HEK293 (cell line): Measurements from ENCODE around the gene GTF2F2.

Source experiments
- AEBP2 ChIP-seq: fragments of 450-650 bp; formaldehyde crosslinking; IDR thresholded peaks from 2 replicates; pipeline ENCODE4 v1.5.1; 2016; ENCODE audit warnings: missing biosample characterization, missing genetic modification characterization, borderline replicate concordance
- CTCF ChIP-seq: fragments of 450-650 bp; formaldehyde crosslinking; IDR thresholded peaks from 2 replicates; pipeline ENCODE4 v1.5.1; 2016; ENCODE audit warnings: missing biosample characterization, missing genetic modification characterization
- HOXA7 ChIP-seq: sonication (generic); formaldehyde crosslinking; IDR thresholded peaks from 2 replicates; pipeline ENCODE4 v1.8.1; 2022; ENCODE audit warnings: missing genetic modification reagents, borderline replicate concordance
- KLF1 ChIP-seq: fragments of 450-650 bp; formaldehyde crosslinking; IDR thresholded peaks from 2 replicates; pipeline ENCODE4 v1.5.1; 2016; ENCODE audit warnings: missing biosample characterization, missing genetic modification characterization
- SALL2 ChIP-seq: fragments of 450-650 bp; formaldehyde crosslinking; IDR thresholded peaks from 2 replicates; pipeline ENCODE4 v1.5.0; 2017; ENCODE audit warnings: missing biosample characterization, mild to moderate bottlenecking, missing genetic modification characterization, borderline replicate concordance
- SCRT2 ChIP-seq: fragments of 450-650 bp; formaldehyde crosslinking; IDR thresholded peaks from 2 replicates; pipeline ENCODE4 v1.5.1; 2016; ENCODE audit warnings: missing biosample characterization, missing genetic modification characterization
- SP7 ChIP-seq: fragments of 450-650 bp; formaldehyde crosslinking; IDR thresholded peaks from 2 replicates; pipeline ENCODE4 v1.5.1; 2016; ENCODE audit warnings: missing biosample characterization, missing genetic modification characterization
- TCF7L2 ChIP-seq: IDR thresholded peaks from 2 replicates; pipeline ENCODE4 v1.6.1; 2011; ENCODE audit warnings: low read depth, mild to moderate bottlenecking, inconsistent platforms, low read length, moderate library complexity, borderline replicate concordance
- WT1 ChIP-seq: fragments of 450-650 bp; formaldehyde crosslinking; IDR thresholded peaks from 2 replicates; pipeline ENCODE4 v1.5.1; 2016; ENCODE audit warnings: missing biosample characterization, missing genetic modification characterization
- ZBTB1 ChIP-seq: fragments of 450-650 bp; formaldehyde crosslinking; IDR thresholded peaks from 2 replicates; pipeline ENCODE4 v1.5.1; 2016; ENCODE audit warnings: missing biosample characterization, missing genetic modification characterization
- ZBTB17 ChIP-seq: fragments of 450-650 bp; formaldehyde crosslinking; IDR thresholded peaks from 2 replicates; pipeline ENCODE4 v1.5.1; 2016; ENCODE audit warnings: missing biosample characterization, missing genetic modification characterization
- ZBTB6 ChIP-seq: fragments of 450-650 bp; formaldehyde crosslinking; IDR thresholded peaks from 2 replicates; pipeline ENCODE4 v1.5.1; 2017; ENCODE audit warnings: missing biosample characterization, missing genetic modification characterization
- ZNF148 ChIP-seq: fragments of 450-650 bp; formaldehyde crosslinking; IDR thresholded peaks from 2 replicates; pipeline ENCODE4 v1.5.0; 2017; ENCODE audit warnings: missing biosample characterization, missing genetic modification characterization, borderline replicate concordance
- ZNF184 ChIP-seq: fragments of 450-650 bp; IDR thresholded peaks from 2 replicates; pipeline ENCODE4 v1.5.1; 2018; ENCODE audit warnings: missing biosample characterization, mild to moderate bottlenecking, missing genetic modification characterization
- ZNF19 ChIP-seq: fragments of 450-650 bp; formaldehyde crosslinking; IDR thresholded peaks from 2 replicates; pipeline ENCODE4; 2016; ENCODE audit warnings: missing biosample characterization, missing genetic modification characterization, low read depth
- ZNF2 ChIP-seq: fragments of 450-650 bp; formaldehyde crosslinking; IDR thresholded peaks from 2 replicates; pipeline ENCODE4 v1.5.1; 2016; ENCODE audit warnings: missing biosample characterization, missing genetic modification characterization
- ZNF24 ChIP-seq: fragments of 450-650 bp; formaldehyde crosslinking; IDR thresholded peaks from 2 replicates; pipeline ENCODE4 v1.5.1; 2016; ENCODE audit warnings: missing biosample characterization, missing genetic modification characterization
- ZNF311 ChIP-seq: fragments of 450-650 bp; formaldehyde crosslinking; IDR thresholded peaks from 2 replicates; pipeline ENCODE4 v1.5.1; 2017; ENCODE audit warnings: missing biosample characterization, missing genetic modification characterization, borderline replicate concordance
- ZNF37A ChIP-seq: fragments of 450-650 bp; IDR thresholded peaks from 2 replicates; pipeline ENCODE4 v1.5.1; 2018; ENCODE audit warnings: missing biosample characterization, missing genetic modification characterization
- ZNF544 ChIP-seq: fragments of 450-650 bp; formaldehyde crosslinking; IDR thresholded peaks from 2 replicates; pipeline ENCODE4 v1.5.0; 2017; ENCODE audit warnings: missing biosample characterization, missing genetic modification characterization
- ZNF585B ChIP-seq: fragments of 450-650 bp; formaldehyde crosslinking; IDR thresholded peaks from 2 replicates; pipeline ENCODE4 v1.5.1; 2016; ENCODE audit warnings: missing biosample characterization, missing genetic modification characterization
- ZNF629 ChIP-seq: fragments of 450-650 bp; formaldehyde crosslinking; IDR thresholded peaks from 2 replicates; pipeline ENCODE4 v1.5.1; 2017; ENCODE audit warnings: missing biosample characterization, missing genetic modification characterization
- ZNF658 ChIP-seq: fragments of 450-650 bp; formaldehyde crosslinking; IDR thresholded peaks from 2 replicates; pipeline ENCODE4; 2016; ENCODE audit warnings: missing biosample characterization, missing genetic modification characterization
- ZNF704 ChIP-seq: fragments of 450-650 bp; formaldehyde crosslinking; IDR thresholded peaks from 2 replicates; pipeline ENCODE4 v1.5.1; 2016; ENCODE audit warnings: missing biosample characterization, missing genetic modification characterization
- ZNF768 ChIP-seq: fragments of 450-650 bp; formaldehyde crosslinking; IDR thresholded peaks from 2 replicates; pipeline ENCODE4 v1.5.1; 2018; ENCODE audit warnings: missing biosample characterization, mild to moderate bottlenecking, missing genetic modification characterization
- ZNF777 ChIP-seq: fragments of 450-650 bp; formaldehyde crosslinking; IDR thresholded peaks from 2 replicates; pipeline ENCODE4 v1.5.1; 2017; ENCODE audit warnings: missing biosample characterization, missing genetic modification characterization, borderline replicate concordance
- TF ChIP-seq, protein P1 (sequence below): fragments of 450-650 bp; formaldehyde crosslinking; IDR thresholded peaks from 2 replicates; pipeline ENCODE4 v1.5.1; 2016; ENCODE audit warnings: missing biosample characterization, missing genetic modification characterization, low read depth
- TF ChIP-seq, protein P2 (sequence below): fragments of 450-650 bp; formaldehyde crosslinking; IDR thresholded peaks from 2 replicates; pipeline ENCODE4 v1.5.1; 2016; ENCODE audit warnings: missing biosample characterization, missing genetic modification characterization
- TF ChIP-seq, protein P3 (sequence below): fragments of 450-650 bp; formaldehyde crosslinking; IDR thresholded peaks from 2 replicates; pipeline ENCODE4 v1.5.1; 2016; ENCODE audit warnings: missing biosample characterization, missing genetic modification characterization

The GTF2F2 gene

DNA sequence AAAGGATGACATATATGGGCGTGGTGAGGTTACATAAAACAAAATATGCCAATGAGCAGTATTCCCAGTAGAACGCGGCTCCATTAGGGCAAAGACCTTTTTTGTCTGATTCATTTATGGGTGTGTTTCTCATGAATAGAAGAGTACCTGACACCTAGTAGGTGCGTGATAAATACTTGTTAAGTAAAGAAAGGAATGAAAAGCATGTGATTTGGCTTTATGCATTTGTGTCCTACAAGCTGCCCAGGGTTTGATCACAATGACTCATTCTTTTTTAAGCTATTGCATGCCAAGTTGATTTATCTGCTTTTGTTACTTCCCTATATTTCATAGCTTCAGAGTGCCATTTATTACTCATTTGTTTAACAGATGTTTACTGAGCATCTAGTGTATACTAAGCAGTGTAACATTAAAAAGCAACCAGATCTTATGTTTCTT is 99.6 kb downstream of the GTF2F2 start (continued):
- TF ChIP-seq CTCF (tag by site-specific recombination): no peak
- TF ChIP-seq TCF7L2: no peak
- TF ChIP-seq, protein P1, sequence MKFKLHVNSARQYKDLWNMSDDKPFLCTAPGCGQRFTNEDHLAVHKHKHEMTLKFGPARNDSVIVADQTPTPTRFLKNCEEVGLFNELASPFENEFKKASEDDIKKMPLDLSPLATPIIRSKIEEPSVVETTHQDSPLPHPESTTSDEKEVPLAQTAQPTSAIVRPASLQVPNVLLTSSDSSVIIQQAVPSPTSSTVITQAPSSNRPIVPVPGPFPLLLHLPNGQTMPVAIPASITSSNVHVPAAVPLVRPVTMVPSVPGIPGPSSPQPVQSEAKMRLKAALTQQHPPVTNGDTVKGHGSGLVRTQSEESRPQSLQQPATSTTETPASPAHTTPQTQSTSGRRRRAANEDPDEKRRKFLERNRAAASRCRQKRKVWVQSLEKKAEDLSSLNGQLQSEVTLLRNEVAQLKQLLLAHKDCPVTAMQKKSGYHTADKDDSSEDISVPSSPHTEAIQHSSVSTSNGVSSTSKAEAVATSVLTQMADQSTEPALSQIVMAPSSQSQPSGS (tag by site-specific recombination): no peak
- no peak; the same call in none of the 2 replicates for TF ChIP-seq ZNF24 (tag by site-specific recombination)
- TF ChIP-seq SP7 (tag by site-specific recombination): peak; percentile 88
- no peak for TF ChIP-seq ZNF544 (tag by site-specific recombination)
- no peak for TF ChIP-seq ZNF37A
- TF ChIP-seq ZNF629 (tag by site-specific recombination): peak; percentile 70
- TF ChIP-seq ZNF184 (tag by site-specific recombination): 0 out of 2 replicates have a peak, but pooled peaks have one; percentile 49
- 0 out of 2 replicates have a peak, but pooled peaks have one; percentile 55 for TF ChIP-seq ZBTB1 (tag by site-specific recombination)
- no peak for TF ChIP-seq SCRT2
- TF ChIP-seq KLF1: no peak
- TF ChIP-seq, protein P2, sequence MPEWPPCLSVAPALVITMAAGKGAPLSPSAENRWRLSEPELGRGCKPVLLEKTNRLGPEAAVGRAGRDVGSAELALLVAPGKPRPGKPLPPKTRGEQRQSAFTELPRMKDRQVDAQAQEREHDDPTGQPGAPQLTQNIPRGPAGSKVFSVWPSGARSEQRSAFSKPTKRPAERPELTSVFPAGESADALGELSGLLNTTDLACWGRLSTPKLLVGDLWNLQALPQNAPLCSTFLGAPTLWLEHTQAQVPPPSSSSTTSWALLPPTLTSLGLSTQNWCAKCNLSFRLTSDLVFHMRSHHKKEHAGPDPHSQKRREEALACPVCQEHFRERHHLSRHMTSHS (tag by site-specific recombination): no peak
- TF ChIP-seq WT1: no peak
- no peak for TF ChIP-seq ZBTB6
- TF ChIP-seq ZNF311 (tag by site-specific recombination): no peak
- TF ChIP-seq AEBP2 (tag by site-specific recombination): no peak
- no peak for TF ChIP-seq ZNF704 (tag by site-specific recombination)
- TF ChIP-seq ZNF777 (tag by site-specific recombination): no peak
- no peak for TF ChIP-seq ZNF148 (tag by site-specific recombination)
- no peak for TF ChIP-seq ZNF19
- no peak for TF ChIP-seq ZNF2 (tag by site-specific recombination)
- TF ChIP-seq, protein P3, sequence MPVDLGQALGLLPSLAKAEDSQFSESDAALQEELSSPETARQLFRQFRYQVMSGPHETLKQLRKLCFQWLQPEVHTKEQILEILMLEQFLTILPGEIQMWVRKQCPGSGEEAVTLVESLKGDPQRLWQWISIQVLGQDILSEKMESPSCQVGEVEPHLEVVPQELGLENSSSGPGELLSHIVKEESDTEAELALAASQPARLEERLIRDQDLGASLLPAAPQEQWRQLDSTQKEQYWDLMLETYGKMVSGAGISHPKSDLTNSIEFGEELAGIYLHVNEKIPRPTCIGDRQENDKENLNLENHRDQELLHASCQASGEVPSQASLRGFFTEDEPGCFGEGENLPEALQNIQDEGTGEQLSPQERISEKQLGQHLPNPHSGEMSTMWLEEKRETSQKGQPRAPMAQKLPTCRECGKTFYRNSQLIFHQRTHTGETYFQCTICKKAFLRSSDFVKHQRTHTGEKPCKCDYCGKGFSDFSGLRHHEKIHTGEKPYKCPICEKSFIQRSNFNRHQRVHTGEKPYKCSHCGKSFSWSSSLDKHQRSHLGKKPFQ (tag by site-specific recombination): no peak
- no peak for TF ChIP-seq ZNF768 (tag by site-specific recombination)
- no peak for TF ChIP-seq ZBTB17 (tag by site-specific recombination)
- TF ChIP-seq ZNF658 (tag by site-specific recombination): no peak
- TF ChIP-seq SALL2 (tag by site-specific recombination): no peak
- TF ChIP-seq HOXA7 (CRISPR knock-in tag): no peak
- TF ChIP-seq ZNF585B (tag by site-specific recombination): no peak
